ENCODE results near the gene PACS1.

PACS1 gene

DNA sequence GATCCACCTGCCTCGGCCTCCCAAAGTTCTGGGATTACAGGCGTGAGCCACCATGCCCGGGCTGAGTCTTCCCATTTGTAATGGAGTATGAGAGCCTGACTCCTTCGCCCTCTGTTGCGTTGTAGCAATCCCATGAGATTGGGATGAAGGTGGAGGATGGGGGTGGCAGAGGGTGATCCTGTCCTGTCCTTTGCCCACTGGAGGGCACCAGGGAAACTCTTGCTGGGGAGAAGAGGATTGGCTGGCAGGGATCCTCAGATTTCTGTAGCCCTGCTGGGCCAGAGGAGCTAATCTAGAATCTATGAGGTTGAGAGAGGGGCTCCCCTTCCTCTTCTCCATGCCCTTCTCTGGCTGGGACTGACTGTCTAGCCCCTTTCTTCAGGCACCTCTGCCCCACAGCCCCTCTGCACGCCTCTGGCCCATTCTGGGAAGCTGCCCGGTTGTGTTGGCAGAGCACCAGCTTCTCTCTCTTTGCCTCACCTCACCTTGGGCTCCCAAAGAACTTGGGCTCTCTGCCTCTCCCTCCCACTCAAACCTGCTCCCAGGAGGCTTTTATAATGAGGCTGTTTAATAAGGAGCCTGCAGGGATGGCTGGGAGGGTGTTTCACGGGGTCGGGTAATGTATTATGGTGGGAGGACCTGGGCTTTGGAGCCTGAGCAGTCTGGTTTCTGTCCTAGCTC lies 34.3 kb upstream of the PACS1 start:
- no peak for DNase-seq (ENCODE audit: extremely low read depth, low read depth)
- TF ChIP-seq, protein P1, sequence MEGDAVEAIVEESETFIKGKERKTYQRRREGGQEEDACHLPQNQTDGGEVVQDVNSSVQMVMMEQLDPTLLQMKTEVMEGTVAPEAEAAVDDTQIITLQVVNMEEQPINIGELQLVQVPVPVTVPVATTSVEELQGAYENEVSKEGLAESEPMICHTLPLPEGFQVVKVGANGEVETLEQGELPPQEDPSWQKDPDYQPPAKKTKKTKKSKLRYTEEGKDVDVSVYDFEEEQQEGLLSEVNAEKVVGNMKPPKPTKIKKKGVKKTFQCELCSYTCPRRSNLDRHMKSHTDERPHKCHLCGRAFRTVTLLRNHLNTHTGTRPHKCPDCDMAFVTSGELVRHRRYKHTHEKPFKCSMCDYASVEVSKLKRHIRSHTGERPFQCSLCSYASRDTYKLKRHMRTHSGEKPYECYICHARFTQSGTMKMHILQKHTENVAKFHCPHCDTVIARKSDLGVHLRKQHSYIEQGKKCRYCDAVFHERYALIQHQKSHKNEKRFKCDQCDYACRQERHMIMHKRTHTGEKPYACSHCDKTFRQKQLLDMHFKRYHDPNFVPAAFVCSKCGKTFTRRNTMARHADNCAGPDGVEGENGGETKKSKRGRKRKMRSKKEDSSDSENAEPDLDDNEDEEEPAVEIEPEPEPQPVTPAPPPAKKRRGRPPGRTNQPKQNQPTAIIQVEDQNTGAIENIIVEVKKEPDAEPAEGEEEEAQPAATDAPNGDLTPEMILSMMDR (IDR thresholded peaks at IDR 0.05; ENCODE audit: low read depth, low read length), result no peak

DNA sequence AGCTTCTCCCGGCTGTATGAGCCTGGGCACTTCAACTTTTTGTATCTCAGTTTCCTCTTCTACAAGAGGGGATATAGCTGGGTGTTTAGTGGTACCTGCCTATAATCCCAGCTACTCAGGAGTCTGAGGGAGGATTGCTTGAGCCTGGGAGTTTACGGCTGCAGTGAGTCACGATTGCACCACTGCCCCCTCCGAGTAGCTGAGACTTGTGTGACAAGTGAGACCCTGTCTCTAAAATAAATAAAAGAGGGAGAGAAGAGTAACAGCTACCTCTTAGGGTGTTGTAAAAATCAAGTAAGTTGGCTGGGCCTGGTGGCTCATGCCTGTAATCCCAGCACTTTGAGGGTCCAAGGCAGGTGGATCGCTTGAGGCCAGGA lies 33.8 kb upstream of the PACS1 start:
- no peak for DNase-seq (ENCODE audit: extremely low read depth, low read depth)

DNA sequence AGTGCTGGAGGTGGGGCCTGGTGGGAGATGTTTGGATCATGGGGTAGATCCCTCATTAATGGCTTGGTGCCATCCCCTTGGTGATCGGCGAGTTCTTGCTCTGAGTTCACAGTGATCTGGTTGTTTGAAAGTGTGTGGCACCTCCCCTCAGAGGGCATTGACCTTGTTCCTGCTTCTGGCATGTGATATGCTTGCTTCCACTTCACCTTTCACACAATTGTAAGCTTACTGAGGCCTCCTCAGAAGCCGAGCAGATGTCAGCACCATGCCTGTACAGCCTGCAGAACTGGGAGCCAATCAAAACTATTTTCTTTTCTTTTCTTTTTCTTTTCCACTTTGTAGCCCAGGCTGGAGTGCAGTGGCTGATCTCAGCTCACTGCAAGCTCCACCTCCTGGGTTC lies 32.7 kb upstream of the PACS1 start:
- no peak for DNase-seq (ENCODE audit: extremely low read depth, low read depth)
- TF ChIP-seq, protein P1 (IDR thresholded peaks at IDR 0.05; ENCODE audit: low read depth, low read length), result no peak

More for the DNA sequence above, 33.8 kb upstream of the PACS1 start:
- TF ChIP-seq, protein P1 (IDR thresholded peaks at IDR 0.05; ENCODE audit: low read depth, low read length), result no peak

DNA sequence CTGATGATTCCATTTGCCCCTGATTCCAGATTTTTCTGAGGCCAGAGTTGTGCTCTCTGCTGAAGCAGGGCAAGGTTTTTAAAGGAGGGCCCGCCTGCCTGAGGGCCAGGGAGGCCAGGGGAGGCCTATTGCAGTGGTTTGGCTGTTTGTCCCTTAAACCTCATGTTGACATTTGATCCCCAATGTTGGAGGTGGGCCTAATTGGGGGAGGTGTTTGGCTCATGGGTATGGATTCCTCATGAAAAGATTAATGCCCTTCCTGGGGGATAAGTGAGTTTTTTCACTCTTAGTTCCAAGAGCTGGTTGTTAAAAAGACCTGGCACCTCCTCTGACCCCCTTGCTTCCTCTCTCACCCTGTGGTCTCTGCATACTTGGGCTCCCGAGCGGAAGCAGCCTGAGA lies 30.3 kb upstream of the PACS1 start:
- DNase-seq (ENCODE audit: extremely low read depth, low read depth), result no peak
- TF ChIP-seq, protein P1 (IDR thresholded peaks at IDR 0.05; ENCODE audit: low read depth, low read length), result no peak

DNA sequence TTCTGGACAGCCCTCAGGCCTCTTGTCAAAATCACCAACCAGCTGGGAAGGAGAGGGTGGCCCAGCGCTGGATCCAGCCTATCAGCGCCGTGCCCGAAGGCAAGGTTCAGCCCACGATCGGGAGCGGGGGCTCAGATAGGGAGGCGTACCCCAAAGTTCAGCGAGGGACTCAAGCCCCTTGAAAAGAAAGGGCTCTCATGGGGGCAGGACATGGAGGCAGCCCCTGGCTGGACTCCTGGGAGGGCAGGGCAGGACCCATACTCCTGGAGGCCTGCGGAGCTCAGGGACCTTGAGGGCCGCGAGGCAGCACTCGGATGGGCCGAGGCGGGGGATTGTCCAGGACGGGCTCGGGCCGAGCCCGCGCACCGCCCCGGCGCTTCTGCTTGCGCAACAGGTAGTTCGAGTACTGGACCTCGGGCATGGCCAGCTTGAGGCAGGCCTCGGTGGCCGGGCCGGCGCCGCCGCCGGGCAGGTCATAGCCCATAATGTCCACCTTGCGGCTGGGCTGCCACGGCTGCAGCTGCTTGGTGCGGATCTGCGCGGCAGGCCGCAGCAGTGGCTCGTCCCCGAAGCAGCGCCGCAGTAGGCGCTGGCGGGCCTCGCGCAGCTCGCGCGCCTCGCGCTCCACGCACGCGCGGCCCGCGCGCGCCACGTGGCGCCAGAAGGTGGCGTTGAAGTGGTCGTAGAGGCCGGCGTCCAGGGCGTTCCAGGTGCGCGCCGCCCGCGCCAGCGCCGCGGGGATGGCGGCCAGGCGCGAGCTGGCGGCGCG lies 27.7 kb upstream of the PACS1 start:
- no peak for DNase-seq (ENCODE audit: extremely low read depth, low read depth)
- TF ChIP-seq, protein P1 (IDR thresholded peaks at IDR 0.05; ENCODE audit: low read depth, low read length), result no peak

DNA sequence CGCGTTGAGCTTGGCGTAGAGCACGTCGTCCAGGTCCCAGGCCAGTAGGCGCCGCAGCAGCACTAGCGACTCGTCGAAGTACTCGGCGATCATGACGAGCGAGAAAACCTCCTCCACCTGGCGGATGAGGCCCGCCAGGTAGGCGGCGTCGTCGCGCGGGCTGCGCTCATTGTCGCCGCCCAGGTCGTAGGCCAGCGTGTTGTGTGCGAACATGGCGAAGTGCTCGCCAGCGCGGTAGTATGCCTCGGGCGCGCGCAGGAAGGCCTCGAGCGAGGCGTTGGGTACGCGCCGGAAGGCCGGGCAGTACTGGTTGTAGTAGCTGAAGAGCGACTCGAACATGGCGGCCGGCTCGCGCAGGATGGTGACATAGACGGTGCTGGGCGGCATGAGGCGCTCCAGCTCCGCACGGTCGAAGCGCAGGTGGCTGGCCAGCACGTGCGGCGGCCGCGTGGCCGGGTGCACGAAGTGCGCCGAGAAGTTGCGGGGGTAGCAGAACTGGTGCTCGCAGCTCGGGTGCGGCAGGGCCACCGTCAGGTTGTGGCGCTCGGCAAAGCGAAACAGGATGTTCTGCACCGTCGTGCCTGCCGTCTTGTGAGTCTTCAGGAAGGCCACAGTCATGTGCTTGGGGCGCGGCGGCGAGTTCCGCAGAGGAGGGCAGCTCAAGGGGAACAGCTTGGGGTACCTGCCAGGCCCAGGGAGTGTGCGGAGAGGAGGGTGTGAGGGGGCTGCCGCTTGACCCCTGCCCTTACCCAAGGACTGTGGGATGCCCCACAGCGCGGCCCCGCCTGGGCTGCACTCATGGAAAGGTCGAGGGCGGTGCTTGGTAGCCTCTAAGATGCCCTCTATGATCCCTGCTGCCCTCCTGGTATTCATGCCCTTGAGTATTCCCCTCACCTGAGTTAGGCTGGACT lies 26.8 kb upstream of the PACS1 start:
- TF ChIP-seq, protein P1 (IDR thresholded peaks at IDR 0.05; ENCODE audit: low read depth, low read length), result no peak
- no peak for DNase-seq (ENCODE audit: extremely low read depth, low read depth)
